T47D (cell line): ENCODE data around the gene RNF31.

ENCODE experiments used
- DNase-seq, 2 experiments: peaks; one replicate each; pipeline versions ENCODE4 v3.0.0 to v3.0.0-alpha.2; 2011 to 2012; ENCODE audit warnings: low read depth in 1 of 2, low spot score in 1 of 2
- JUND ChIP-seq: IDR thresholded peaks from 2 replicates; pipeline ENCODE4 v1.6.1; 2012; ENCODE audit warnings: low read depth
- in situ Hi-C: cut with HindIII; loops from 2 replicates; pipeline ENCODE4 v1.10.0; 2016; ENCODE audit warnings: low sequenced_read_pairs, low pct_unique_long_range_greater_than_20kb

Gene RNF31

DNA sequence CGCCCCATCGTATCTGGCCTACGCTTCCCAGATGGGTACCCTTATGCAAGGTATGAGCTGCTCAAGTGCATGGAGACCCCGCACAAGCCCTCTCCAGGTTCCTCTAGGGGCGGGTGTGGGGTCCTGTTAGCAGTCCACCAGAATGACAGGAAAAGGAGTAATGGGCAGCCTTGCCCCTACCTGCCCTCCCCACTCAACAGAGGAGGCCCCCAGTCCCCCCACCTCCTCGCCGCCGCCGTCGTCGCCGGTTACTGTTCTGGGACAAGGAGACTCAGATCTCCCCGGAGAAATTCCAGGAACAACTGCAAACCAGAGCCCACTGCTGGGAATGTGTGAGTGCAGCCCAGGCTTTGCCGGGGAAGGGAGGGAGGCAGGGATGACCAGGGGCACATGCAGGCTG lies 30.6 kb downstream of the RNF31 start:
- no peak for DNase-seq
- in situ Hi-C loops = no loop called here
- no peak for TF ChIP-seq JUND

- DNase-seq = no peak
- TF ChIP-seq JUND = no peak
- in situ Hi-C loops = no loop called here
Measured at GRCh38 chr14:24178399-24179178, 31.3 kb downstream of the RNF31 start.

DNA sequence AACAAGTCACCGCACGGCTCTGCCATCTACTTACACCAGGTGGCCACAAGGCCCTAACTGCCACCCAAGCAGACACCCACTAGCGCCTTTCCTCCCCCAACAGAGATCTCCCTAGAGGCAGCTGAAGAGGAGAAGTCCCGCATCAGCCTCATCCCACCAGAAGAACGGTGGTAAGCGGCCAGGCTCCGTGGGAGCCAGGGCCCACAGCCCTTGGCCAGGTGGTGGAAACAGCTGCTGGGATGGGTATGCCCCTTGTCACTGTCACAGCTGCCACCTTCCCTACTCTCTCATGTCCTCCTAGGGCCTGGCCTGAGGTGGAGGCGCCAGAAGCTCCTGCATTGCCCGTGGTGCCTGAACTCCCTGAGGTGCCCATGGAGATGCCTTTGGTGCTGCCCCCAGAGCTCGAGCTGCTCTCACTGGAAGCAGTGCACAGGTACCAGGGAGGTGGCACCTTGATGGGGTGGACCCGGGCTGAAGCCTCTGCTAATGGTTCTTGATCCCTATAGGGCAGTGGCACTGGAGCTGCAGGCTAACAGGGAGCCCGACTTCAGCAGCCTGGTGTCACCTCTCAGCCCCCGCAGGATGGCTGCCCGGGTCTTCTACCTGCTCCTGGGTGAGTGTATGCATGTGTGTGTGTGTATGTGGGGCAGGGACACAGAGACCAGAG lies 32.1 kb downstream of the RNF31 start:
- in situ Hi-C loops = no loop called here
- no peak for DNase-seq
- no peak for TF ChIP-seq JUND

DNA sequence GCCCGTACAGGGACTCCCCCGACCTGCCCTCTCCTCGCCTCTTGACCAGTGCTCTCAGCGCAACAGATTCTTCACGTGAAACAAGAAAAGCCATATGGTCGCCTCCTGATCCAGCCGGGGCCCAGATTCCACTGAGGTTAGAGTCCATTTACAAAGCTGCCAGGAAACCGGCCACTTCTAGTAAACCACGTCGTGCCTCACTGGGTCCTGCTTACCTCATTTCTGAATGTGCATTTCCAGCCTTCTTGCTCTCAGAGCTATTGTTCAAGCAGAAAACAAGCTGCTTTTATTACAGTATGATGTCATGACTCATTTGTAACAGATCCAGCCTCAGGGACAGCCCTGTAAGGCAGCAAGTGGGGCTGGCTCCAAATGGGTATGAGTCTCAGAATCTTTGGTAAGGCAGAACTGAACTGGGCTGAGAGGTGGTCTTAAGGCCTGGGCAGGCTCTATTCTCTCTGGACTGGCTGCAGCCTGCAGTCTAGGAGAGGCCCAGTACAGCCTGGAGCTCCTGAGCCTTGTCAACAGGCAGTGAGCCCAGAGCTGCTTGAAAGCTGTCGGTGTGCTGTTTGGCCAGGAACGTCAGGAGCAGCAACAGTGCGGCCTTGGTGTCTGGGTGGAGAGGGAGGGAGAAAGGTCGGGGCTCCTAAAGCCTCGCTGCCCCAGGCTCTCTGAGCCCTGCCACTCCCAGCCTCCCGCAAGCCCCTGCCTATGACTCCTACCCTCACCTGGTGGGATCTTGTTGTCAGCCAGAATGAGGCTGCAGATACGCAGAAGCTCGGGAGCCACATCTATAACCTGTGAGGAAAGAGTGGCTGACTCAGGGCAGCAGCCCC lies 32.9 kb downstream of the RNF31 start:
- in situ Hi-C loops = no loop called here
- no peak for TF ChIP-seq JUND
- no peak for DNase-seq

DNA sequence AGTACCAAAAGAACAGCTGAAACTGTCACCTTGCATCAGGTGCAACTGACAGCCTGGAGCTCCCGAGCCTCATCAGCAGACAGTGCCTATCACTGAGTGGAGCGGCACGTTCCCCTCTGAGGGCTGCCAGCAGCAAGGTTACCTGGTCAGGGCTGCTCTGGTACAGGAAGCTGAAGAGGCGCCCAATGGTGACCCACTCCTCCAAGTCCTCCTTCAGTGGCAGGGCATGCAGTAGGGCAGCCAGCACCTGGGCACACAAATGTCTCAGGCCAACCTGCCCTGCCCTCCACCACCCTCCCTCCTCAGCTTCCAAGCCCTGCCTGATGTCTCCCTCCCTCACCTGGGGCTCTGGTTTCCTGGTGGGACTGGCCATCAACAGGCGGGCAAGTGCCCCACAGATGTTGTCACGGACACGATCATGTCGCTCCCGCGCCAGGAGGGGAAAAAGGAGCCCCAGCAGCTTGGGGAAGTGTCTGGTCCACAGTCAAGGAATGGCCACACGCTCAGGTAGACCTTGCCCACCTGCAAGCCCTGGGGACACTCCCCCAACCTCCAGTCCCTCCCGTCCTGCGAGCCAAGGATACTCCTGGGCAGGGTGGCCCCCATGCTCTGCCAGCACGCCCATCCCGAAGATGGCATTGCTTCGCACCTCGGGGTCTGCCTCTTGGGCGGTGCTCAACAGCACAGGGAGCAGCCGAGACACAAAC lies 34.2 kb downstream of the RNF31 start:
- no peak for DNase-seq
- in situ Hi-C loops = no loop called here
- TF ChIP-seq JUND = no peak

- in situ Hi-C loops = no loop called here
- TF ChIP-seq JUND = no peak
- DNase-seq = no peak
Measured at GRCh38 chr14:24182110-24182882, 35.0 kb downstream of the RNF31 start.

DNA sequence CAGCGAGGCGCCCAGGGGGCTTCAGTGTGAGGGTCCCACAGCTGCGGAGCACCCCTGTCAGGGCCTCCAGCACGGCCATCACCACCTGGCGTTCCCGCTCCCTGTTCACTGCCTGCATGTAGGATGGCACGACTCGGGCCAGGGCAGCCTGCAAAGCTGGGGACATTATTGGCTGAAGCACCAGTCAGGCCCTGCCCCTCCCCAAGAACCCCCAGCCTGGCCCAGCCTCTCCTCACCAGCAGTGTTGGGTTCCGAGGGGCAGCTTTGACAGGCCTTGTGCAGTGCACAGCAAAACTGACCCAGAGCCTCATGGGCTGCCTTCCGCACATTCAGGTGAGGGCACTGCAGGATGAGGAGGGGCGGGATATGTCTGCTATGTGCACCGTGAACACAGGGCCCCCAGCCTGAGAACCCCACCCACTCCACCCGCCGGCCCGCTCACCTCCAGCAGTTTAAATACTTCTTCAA lies 35.8 kb downstream of the RNF31 start:
- in situ Hi-C loops = no loop called here
- no peak for DNase-seq
- no peak for TF ChIP-seq JUND

DNA sequence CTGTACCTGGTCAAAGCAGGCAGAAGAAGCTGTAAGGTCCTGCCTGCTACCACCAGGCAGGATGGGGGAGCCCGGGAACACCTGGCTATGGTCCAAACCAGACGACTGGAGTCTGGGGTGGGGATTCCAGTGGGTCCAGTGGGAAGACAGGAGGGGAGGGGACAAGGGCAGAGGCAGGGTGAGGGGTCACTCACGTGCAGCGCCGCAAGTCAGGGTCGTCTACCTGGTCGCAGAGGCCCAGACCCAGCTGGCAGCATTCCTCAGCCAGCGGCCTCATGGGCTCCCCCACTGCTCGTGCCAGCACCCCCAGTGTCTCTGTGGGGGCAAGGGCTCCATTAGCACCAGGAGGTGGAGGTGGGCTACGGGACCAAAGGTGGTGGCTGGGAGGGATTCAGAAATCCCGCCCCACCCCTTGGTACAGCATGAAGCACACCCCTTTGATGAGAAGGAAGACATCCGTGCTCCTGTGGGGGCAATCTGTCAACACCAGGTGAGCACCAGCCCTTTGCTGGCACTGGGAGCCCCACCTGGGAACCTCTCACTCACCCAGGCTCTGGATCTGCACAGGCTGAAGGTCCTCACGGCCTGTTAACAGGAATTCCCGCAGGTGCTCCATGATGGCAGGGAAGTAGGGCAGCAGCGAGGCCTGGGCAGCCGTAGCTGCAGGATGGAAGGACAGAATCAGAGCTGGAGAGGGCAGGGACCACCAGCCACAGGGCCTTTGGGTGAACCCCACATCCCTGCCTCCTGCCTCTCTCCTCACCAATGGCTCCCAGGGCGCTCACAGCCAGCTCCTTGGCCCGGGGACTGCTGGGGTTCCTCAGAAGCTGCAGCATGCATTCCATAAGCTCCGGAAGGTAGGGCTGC lies 37.0 kb downstream of the RNF31 start:
- TF ChIP-seq JUND = no peak
- in situ Hi-C loops = no loop called here

DNA sequence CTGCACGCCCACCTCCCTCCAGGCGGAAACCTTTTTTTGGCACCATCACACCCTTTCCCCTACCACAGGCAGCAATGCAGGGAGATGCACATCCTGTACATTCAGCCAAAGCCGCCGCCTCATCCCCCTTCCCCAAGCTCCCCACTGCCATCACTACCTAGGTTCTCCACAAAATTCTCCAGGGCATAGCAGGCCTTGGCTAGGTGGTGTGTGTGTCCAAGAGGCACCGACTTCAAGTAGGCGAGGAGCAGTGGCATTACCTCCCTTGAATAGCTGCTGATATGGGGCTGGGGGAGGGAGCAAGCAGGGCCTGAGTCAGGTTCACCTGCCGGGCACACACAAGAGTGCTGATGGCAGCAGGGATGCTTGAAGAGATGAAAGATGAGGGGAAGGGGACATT lies 37.7 kb downstream of the RNF31 start:
- no peak for TF ChIP-seq JUND
- in situ Hi-C loops = no loop called here
- no peak for DNase-seq

More for the DNA sequence above, 37.0 kb downstream of the RNF31 start:
- DNase-seq = no peak

GRCh38 chr14:24185741-24186140 lies 38.4 kb downstream of the RNF31 start:
- no peak for DNase-seq
- in situ Hi-C loops = no loop called here
- no peak for TF ChIP-seq JUND
